GM21737 (cell line): Measurements from ENCODE around the gene ZMIZ1.

Experiments used
- ATAC-seq: cut with Tn5 transposase; IDR thresholded peaks from one replicate; pipeline ENCODE4 v1.9.1; 2021; ENCODE audit warnings: mild to moderate bottlenecking, moderate library complexity; ENCODE audit not compliant: unreplicated experiment

Gene ZMIZ1

GRCh38 chr10:79148452-79149344 is 79.9 kb downstream of the ZMIZ1 start:
- ATAC-seq = no peak

- no peak for ATAC-seq
Measured at GRCh38 chr10:79149345-79149661, 80.5 kb downstream of the ZMIZ1 start.

DNA sequence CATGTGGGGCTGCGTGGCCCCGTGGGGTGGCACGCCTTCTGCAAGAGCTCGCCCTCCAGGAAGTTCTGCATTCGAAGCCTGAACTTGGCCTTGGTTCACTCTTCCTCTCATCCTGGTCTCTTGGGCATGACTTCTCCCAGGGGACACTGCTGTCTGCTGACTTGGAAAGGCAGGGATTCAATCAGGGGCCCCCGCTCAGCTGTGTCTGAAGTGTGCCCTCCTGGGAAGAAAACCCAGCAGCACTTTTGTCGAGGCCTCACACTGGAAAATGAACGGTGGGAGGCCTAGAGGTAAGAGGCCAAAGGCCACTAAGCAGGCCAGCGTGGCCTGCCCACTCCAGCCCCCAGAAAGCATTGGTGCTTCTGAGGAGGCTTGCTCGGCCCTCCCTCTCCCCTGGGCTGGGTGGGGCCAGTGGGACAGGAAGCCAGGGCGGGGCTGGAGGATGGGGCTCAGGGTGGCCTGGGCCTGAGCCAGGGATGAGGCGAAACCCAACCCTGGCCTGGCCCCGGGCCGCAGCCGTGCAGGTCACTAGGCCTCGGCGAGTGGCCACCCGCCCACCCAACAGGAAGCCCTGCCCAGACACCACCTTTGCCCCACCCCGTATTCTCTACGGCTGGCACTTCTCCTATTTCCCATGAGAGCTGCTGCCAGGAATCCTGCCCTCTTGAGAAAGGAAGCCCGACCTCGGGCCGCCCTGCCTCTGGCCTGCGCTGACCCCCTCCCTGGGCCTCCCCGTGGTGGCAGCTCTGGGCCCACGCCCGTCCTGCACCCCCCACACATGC is 81.1 kb downstream of the ZMIZ1 start:
- ATAC-seq = peak; percentile 86

DNA sequence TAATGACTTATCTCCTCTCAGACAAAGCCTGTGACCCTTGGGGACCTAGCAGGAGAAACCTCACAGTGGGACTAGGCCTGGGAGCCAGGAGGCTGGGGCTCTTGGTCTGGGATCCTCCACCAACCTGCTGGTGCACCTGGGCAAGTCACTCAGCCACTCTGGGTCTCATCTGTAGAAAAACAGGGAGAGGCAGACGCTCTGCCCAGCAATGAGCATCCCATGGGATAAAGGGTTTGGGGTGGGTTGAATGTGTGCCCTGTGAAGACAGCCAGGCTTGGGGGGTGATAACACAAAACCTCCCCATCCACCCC is 81.6 kb downstream of the ZMIZ1 start:
- no peak for ATAC-seq

- no peak for ATAC-seq
Measured at GRCh38 chr10:79152423-79152817, 83.7 kb downstream of the ZMIZ1 start.

DNA sequence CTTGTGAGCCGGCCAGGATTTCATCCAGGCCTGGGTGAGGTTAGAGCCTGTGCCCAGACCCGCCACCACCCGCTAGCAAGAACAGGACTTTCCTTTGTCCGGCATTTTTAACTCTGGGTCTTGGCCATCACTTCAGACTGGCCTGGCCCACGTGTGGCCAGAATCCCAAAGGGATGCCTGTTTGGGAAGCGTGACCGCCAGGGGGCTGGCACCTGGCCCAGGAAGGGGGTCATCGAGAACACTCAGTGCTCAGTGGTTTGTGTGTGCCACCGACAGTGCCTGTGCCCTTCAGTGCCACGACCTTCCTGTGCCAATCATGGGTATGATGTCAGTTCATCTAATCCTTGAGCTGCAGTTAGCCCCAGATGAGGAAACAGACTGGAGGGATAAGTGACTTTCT is 85.0 kb downstream of the ZMIZ1 start:
- ATAC-seq = no peak

DNA sequence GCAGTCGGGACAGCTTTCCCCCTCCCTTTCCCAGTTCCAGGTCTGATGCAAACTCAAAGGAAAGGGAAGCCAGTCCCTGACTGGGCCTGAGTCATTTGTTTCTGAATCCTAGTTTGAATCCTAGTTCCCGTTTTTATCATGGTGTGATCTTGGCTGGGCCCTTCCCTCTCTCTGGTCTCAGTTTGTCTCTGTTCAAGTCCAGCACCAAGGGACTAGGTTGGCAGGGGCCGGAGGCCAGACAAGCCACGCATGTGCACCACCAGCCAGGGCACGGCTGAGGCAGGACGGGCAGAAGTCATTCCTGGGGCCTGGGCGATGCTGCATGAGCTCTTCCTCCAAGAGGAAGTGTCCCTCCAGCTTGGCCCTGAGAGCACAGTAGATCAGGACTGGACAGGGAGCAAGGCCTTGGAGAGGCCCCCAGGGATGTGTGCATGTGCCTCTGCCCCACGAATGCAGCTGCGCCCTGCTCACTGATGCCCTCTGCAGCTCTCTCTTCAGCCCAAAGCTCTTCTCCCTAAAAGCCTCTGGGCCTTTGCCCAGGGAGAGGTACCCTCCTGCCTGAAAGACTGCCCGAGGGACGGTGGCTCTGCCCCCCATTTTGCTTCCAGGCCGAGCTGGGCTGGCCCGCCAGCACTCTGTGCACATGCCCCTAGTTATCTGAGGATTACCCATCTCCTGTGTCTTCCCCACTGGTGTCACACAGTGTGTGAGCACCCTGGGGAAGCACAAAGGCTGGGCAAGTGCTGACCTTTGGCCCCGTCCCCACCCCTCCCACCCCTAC is 86.7 kb downstream of the ZMIZ1 start:
- no peak for ATAC-seq

DNA sequence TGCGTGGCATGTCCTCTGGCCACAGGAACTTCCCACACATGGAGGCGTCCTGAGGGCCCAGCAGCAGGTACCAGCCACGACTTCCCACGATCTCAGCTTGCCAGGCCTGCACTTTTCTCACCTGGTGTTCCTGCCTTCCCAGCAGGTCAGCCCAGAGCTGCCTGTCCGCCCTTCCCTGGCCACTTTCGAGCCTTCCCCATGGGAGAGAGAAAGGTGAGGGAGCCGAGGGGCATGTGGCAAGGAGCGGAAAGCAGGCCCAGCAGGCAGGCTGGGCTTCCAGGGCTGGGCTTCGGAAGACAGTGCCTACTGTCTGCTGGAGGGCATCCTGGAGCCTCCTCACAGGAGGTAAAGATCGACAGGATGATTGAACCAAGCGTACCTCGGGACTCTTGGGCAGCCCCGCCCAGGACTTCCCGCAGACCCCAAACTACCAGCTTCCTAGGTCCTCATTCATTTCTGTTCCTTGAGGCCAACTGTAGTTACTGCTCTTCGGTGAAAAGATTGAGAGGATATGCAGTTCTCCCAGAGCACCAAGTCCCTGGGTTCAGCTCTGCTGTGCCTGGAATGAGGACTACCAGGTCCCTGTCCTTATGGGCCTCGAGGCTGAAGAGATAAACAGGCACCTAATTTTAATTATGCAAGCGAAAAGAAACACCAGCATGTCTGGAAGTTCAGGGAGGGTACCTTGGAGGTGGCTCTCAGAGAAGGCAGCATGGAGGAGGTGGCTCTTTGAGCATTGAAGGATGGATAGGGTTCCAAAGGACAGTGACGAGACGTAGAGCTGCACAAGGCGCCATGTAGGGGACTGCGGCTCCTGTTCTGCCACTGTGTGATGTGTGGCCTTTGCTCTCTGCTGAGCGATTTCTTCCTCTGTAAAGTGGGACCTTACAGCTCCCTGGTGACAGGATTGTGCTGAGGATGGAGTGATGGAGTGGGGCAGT is 87.8 kb downstream of the ZMIZ1 start:
- no peak for ATAC-seq

DNA sequence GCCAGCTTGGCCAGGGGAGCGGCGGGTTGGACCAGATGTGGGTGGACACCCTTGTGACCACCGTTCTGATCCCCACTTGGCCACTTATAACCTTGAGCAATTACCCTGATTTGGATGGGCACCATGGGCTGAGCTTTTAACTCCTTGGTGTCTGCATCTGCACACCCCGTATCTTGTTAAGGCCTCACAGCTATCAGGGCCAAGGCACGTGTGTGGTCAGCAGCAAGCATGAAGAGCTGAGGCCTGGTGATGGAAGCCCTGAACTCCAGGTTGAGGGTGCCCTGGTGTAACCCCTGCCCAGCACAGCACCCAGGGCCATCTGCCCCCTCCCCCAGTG is 89.2 kb downstream of the ZMIZ1 start:
- ATAC-seq = no peak

DNA sequence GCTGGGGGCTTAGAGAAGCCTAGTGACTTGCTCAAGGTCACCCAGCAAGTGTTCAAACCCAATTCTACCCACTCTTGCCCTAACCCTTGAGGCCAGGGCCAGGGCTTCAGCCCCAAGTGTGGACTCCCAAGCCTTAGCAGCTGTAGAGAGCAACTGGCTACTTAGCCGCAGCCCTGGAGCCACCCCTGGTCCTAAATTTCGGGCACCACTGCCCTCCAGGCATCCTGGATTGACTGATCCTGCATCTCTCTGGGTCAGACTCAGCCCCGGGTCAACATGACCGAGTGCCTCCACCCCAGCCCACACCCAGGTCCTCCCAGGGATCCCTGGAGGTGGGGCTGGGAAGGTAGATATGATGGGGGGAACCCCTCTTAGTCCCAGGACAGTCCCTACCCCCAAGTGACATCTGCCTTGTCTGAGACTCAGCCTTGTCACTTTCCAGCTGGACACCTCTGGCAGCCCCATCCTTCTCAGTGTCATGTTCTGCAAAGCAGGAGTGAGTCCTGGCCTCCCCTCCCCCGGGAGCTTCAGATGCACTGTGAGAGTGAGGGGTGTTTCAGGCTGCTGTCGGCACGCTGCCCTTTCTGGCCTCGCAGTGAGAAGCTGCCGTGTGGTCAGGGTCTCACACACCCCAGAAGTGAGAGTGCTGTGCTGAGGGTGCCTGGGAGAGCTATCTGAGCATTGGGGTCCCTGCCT is 89.8 kb downstream of the ZMIZ1 start:
- ATAC-seq = no peak

DNA sequence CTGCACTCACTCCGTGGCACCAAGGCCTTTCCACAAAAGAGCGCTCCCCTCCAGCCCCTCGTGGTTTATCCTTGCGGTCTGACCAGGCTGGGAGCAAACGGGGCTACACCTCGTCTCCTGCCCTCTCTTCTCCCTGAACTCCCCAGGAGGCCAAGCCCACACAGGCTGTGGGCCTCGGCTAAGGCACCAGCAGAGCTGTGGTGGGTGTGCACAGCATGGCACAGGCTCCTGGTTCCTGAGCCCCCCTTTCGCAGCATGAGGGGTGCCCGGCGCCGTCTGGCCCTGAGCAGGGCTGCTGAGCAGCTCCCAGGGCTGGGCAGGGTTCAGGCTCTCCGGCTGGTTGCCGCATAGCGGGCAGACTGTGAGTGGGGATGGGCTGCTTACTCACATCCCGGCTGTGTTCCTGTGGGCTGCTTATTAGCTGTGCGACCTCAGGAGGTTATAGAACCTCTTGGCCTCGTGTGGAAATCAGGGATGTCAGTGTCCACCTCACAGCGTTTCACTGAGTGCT is 90.4 kb downstream of the ZMIZ1 start:
- ATAC-seq = no peak

DNA sequence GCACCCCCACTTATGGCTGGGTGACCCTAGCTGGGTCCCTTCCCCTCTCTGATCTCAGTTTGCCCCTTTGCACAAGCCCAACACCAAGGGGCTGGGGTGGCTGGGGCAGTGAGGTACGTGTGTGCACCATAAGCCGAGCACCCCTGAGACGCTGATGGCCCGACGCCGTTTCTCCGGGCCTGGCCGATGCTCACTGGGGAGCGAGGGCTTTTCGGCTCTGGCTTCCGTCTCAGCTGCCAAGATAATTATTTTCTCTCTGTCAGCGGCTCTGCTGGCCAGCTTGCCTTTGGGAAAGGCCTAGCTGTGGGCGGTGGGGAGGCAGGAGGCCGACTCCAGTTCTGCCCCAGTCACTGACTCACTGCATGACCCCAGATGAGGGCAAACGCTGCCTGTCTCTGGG is 91.0 kb downstream of the ZMIZ1 start:
- ATAC-seq = no peak

DNA sequence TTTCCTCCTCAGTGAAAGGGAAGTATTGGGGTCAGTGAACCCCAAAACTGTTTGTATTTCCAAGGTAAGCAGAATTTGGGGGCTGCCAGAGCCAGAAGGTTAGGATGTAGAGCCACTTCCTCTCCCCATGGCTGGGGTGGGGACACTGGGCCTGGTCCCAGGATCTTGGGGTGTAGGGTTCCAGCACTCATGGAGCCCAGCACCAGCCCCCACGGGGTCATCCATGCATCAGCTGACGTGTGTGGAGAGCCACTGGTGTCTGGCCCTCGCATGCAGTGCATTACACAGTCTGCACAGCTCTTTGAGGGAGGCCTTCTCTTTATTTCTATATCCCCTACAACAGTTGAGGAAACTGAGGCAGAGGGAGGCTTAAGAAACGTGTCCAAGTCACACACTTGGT is 91.4 kb downstream of the ZMIZ1 start:
- no peak for ATAC-seq

DNA sequence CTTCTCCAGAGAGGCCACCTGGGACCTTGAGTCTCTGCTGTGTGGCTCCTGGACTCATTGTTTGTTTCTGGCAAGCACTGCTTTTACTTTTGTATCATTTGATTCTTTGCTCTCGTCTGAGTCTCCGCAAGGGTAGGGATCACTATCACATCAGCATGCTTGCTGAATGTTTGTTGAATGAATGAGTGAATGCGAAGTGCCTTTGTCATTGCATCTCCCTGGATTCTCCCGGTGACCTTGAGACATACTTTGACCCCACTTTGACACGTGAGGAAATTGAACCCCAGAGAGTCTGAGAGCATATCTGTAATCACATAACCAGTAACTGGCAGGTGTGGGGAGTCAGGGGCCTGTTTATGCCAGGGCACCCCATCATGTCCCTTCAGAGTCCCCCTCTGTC is 92.8 kb downstream of the ZMIZ1 start:
- no peak for ATAC-seq

- ATAC-seq = no peak
Measured at GRCh38 chr10:79162022-79162421, 93.3 kb downstream of the ZMIZ1 start.

- ATAC-seq = no peak
Measured at GRCh38 chr10:79162861-79163665, 94.3 kb downstream of the ZMIZ1 start.

DNA sequence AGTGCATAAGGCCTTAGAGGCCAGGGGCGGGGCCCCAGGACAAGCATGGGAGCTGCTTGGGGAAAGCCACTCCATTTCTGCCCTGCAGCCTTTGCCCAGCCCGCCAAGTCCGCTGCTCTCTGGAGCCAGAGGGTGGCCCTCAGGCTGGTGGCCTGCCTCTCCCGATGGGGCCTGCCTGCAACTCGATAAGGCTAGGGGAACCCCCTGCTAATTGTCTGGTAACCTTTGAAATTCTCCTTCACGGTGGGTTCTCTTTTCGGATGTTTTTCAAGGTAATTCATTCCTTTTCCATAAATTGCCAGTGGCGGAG is 94.9 kb downstream of the ZMIZ1 start:
- ATAC-seq = no peak

GRCh38 chr10:79164075-79164474 is 95.3 kb downstream of the ZMIZ1 start:
- ATAC-seq = no peak

DNA sequence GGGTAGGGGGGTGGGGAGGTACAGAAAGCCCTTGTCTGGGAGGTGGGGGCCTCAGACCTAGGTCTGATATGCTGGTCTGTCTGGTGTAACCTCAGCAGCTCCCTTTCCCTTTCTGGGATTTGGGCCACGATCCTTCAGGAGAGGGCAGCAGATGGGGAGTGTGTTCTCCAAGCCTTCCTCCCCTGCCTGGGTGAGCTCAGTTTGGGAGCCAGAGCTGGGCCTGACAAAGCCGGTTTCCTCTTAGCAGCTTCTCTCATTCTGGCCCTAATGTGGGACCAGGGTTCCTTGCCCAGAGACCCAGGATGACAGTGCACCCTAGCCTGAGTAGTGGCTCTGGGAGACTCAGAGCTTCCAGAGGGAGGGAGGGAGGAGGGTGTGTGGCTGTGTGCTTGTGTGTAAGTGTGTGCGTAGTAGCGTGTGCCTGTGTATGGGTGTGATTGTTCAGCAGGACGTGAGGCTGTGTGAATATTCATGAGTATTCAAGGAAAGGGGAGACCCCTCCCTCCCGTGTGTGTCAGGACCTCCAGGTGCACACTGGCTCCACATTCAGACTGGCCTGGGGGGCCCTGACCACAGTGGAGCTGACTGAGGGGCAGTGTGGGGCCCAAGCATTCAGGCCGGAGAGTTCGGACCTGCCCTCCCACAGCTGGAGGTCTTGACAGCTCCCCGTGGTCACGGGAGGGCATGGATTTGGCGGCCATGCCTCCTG is 96.5 kb downstream of the ZMIZ1 start:
- ATAC-seq = no peak
